ENCODE data around the gene OLFML3.

Gene OLFML3

DNA sequence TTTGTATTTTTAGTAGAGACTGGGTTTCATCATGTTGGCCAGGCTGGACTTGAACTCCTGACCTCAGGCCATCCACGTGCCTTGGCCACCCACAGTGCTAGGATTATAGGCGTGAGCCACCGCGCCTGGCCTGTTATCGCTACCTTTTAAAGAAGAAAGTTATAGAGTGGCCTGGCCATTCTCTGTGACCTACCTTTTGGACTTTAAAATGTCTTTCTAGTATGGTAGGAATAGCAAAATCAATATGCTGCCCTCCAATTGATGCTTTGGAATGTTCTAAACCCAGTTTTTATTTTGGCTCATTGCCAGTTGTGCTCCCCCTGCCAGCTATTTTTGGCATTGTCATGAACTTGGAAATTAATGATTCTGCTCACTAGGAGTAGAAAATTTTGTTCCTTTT is 30.3 kb upstream of the OLFML3 start:
- no peak for DNase-seq

DNA sequence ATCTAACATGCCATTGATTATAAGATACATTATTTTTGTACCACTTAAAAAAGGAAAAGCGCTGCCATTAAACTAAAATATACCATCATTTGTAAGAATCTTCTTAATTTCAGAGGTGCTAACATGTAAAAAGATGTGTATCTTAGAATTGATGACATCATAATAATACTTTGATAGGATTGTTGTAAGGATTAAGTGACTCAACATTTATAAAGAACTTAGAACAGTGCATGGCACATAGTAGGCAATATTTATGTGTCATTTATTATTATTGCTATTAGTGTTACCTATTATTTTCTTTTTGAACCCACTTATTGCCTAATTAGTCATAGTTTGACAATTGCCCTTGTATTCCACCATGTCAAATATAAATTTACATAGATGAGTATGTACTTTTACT is 28.4 kb upstream of the OLFML3 start:
- DNase-seq, result no peak

DNA sequence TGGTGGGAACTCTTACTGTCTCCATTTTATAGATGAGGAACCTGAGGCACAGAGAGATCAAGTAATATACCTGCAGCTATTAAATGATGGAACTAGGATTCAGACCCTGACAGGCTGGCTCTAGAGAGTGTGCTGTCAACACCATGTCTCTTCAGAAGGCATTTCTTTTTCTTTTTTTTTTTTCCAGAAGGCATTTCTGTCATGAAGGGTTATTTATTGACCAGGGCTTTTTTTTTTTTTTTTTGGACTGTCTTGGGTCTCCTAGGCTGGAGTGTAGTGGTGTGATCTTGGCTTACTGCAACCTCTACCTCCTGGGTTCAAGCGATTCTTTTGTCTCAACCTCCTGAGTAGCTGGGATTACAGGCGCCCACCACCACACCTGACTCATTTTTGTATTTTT is 27.6 kb upstream of the OLFML3 start:
- no peak for DNase-seq

DNA sequence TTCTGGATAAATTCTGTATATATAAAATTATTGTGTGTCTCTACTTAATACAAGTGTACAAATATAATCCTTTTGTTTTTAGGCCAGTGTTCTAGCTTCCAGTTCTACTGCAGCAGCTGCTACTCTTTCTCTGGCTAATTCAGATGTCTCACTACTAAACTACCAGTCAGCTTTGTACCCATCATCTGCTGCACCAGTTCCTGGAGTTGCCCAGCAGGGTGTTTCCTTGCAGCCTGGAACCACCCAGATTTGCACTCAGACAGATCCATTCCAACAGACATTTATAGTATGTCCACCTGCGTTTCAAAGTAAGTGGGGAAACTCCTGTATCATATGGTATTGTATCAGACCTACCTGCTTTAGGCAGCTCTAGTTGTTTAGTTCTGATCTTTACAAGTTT is 21.3 kb upstream of the OLFML3 start:
- DNase-seq, result no peak

DNA sequence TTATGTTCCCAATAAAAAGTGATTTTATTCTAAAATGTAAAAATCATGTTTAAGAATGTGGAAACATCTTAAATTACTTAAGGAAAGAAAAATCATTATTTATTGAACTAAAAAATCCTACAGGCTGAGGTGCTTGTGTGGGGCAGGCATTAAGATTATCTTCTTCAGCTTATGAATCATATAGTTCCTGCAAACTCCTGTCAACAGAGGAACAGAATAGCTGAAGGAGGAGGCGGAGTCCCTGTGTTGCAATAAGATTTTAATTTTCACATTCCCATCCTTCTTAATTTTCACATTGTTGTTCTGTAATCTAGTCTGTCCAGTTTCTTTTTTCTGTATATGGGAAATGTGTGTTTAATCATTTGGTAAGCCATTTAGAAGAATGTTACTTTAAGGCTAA is 20.6 kb upstream of the OLFML3 start:
- no peak for DNase-seq

DNA sequence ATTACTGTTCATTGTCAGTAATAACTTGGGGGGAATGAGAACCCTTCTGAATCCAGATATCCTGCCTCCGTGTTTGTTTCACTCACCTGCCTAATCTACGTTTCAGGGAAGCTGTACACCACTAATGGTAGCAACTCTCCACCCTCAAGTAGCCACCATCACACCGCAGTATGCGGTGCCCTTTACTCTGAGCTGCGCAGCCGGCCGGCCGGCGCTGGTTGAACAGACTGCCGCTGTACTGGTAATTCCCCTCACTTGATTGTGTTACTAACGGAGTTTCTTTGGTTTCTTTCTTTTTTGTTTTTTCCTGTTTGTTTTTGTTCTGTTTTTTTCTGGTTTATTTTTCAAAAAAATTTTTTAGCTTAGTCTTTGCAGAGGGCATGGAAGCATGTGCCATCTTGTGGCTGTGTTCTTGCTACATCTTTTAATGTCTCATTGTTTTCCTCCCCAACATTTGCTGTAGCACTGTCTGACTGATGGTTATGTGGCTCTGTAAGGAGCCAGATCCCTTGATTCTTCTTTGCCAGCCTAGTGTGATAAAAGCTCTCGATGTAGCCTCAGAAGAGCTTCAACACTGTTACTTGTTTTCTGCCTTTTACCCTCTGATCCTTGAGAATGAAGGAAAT is 15.9 kb upstream of the OLFML3 start:
- no peak for DNase-seq

DNA sequence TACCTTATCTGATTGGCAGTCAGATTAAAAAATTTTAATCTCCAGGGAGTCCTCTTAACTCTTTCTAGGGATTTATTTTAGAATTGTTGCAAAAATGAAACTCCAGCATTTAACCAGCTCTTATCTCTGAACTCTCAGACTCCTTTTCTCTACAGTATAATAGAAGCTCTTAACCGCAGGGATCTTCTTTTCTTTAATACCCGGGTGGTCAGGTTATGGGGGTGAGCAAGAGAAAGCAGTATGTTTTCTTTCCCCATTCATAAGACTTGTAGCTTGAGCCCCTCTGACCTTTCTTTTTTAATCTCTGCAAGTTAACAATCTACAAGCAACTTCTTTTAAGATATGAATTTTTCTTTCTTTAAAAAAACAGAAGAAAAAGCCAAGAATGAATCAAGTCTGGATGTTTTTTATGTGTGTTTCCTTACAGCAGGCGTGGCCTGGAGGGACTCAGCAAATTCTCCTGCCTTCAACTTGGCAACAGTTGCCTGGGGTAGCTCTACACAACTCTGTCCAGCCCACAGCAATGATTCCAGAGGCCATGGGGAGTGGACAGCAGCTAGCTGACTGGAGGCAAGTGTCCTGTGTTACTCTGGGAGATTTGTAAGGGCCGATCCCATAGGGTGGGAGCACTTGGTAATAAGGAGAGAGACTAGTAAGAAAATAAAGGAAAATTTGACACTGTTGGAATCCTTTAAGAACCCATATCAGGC is 13.4 kb upstream of the OLFML3 start:
- DNase-seq, result no peak

DNA sequence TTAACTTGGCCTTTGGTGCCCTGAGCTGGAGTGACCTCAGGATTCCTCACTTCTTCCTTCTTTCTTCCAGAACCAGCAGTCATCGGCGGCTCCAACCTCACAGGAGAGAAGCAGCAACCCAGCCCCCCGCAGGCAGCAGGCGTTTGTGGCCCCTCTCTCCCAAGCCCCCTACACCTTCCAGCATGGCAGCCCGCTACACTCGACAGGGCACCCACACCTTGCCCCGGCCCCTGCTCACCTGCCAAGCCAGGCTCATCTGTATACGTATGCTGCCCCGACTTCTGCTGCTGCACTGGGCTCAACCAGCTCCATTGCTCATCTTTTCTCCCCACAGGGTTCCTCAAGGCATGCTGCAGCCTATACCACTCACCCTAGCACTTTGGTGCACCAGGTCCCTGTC is 6.3 kb upstream of the OLFML3 start:
- no peak for DNase-seq

DNA sequence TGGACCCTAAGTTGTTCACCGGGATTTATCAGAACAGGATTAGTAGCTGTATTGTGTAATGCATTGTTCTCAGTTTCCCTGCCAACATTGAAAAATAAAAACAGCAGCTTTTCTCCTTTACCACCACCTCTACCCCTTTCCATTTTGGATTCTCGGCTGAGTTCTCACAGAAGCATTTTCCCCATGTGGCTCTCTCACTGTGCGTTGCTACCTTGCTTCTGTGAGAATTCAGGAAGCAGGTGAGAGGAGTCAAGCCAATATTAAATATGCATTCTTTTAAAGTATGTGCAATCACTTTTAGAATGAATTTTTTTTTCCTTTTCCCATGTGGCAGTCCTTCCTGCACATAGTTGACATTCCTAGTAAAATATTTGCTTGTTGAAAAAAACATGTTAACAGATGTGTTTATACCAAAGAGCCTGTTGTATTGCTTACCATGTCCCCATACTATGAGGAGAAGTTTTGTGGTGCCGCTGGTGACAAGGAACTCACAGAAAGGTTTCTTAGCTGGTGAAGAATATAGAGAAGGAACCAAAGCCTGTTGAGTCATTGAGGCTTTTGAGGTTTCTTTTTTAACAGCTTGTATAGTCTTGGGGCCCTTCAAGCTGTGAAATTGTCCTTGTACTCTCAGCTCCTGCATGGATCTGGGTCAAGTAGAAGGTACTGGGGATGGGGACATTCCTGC is 3.9 kb upstream of the OLFML3 start:
- no peak for DNase-seq

DNA sequence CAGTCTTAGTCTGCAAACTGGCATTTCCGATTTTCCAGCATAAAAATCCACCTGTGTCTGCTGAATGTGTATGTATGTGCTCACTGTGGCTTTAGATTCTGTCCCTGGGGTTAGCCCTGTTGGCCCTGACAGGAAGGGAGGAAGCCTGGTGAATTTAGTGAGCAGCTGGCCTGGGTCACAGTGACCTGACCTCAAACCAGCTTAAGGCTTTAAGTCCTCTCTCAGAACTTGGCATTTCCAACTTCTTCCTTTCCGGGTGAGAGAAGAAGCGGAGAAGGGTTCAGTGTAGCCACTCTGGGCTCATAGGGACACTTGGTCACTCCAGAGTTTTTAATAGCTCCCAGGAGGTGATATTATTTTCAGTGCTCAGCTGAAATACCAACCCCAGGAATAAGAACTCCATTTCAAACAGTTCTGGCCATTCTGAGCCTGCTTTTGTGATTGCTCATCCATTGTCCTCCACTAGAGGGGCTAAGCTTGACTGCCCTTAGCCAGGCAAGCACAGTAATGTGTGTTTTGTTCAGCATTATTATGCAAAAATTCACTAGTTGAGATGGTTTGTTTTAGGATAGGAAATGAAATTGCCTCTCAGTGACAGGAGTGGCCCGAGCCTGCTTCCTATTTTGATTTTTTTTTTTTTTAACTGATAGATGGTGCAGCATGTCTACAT is 2.5 kb upstream of the OLFML3 start:
- DNase-seq, result peak in 2 of 3 experiments; percentile 4 to 13

DNA sequence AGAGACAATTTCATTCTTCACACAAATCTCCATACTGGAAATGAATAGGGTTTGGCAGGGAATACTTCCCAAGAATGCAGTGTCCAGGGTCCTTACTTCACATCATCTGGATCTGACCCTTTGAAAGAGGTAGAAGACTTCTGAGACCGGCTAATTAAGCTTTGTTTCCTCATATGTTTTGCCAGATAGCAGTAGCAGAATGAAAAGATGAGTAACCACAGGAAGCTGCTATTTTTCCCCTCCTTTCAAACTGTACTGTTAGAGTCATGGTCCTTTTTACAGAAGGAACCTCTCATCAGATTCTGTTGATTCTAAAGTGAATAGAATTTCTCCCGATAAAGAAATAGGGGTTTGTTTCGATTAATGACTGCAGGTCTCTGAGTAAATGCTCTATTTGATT is 1.4 kb upstream of the OLFML3 start:
- no peak for DNase-seq

DNA sequence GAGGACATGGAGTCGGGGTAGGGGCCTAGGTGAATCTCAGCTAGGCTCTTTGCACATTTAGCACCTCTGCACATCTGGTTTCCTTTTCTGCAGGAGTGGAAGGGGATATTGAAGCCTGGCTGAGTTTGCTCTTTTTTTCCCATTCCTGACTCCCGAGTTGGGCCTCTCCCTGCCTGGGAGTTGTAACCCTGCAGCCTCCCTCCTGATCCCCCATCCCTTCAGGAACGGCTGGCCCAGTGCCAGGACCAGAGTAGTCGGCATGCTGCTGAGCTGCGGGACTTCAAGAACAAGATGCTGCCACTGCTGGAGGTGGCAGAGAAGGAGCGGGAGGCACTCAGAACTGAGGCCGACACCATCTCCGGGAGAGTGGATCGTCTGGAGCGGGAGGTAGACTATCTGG is 836 bp downstream of the OLFML3 start:
- DNase-seq, result peak in 1 of 3 experiments; percentile 17

DNA sequence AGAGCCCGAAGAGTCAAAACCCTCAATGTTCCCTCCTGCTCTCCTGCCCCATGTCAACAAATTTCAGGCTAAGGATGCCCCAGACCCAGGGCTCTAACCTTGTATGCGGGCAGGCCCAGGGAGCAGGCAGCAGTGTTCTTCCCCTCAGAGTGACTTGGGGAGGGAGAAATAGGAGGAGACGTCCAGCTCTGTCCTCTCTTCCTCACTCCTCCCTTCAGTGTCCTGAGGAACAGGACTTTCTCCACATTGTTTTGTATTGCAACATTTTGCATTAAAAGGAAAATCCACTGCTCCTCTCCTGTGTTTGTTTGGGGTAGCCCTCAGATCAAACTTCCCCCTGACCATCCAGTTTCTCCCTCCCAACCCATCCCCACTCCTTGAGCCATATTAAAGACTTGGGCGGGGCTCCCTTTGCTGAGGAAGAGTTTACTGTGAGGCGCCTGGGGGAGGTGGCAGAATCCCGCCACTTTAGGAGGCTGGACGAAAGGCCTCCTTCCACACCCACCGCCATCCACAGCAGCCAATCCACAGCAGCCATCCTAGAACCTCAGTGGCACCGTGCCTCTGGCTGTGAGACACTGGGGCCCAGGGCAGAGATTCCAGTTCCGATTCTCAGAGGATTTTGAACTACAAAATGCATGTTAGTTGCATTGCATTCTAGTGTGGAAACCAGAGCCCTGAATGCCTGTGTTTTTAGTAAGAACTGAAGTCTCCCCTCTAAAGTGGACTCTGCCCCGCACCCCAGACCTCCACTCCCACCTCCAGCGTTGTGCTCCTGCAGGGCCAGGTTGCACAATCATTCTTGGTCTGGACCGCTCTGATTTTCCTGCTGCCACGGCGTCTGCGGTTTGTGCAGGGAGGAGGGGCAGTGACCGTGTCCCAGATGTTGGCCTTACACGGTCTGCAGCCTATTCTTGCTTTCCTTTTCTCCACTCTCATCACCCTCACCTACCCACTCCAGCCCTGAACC is 3.0 kb downstream of the OLFML3 start:
- DNase-seq, result no peak

DNA sequence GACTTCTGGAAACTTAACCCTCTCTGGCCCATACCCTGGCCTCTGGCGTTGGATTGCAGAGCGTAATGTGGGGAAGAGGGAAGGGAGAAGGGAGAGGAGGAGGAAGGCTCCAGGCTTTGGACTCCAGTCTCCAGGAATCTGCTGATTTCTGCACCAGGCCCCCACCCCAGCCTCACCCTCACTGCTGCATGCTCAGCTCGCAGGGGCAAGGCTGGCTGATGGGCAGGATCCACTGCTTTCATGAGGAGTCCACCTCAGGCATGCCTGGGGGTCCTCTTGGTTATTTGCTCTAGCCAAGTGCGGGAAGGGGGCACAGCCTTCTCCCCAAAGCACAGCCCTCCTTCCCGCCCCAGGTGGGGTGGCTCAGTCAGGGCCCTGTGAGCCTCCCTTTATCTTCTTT is 3.7 kb downstream of the OLFML3 start:
- no peak for DNase-seq

DNA sequence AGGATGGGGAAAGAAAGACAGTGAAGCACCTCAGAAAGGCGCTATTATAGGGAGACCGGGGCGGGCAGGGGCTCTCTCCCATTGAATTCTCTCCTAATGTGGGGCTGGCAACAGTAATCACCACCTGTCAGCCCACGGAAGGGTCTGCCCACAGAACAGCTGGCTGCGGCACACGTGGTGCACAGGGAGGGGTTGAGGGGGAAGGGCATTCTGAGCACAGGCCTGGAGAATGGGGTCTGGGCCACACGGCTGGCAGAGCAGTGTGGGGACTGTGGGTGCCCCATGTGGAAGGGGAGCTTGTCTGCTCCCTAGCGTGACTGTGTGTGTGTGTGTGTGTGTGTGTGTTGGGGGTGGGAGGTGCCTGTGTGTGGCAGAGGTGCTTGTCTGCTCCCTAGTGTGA is 4.1 kb downstream of the OLFML3 start:
- DNase-seq, result peak in 1 of 3 experiments; percentile 11

DNA sequence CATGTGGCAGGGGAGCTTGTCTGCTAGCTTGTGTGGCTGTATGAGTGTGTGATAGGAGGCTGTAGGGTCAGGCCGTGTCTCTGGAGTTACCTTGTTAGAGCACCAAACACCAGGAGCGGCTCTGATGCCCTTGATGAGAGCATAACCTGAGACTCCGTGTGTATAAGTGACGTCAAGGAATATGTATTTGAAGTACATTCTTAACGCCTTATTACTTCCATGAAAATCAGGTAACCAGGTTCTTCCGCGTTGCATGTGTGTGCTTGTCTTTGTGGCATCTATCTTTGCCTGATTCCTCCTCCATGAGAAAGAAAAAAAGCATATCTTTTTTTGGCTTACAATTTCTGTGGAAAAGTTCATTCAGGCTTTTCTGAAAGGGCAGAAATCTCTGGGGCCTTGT is 4.6 kb downstream of the OLFML3 start:
- DNase-seq, result no peak

DNA sequence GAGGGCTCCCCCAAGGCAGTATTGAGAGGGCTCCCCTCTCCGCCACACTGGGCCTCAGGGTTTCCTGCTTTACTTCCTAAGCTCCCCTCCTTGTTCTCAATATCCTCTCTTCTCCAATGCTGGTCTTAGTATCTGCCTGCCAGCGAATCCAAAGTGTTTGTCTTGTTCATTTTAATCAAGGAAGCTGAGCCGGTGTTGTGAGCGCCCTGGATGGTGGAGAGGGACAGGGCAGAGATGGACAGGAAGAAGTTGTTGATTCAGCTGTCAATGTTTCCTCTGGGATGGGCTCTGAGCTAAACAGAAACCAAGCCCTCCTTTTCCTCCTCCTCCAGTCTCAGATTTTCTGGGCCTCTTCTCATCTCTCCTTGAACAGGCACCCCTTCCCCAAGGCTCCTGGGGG is 5.4 kb downstream of the OLFML3 start:
- DNase-seq, result no peak

DNA sequence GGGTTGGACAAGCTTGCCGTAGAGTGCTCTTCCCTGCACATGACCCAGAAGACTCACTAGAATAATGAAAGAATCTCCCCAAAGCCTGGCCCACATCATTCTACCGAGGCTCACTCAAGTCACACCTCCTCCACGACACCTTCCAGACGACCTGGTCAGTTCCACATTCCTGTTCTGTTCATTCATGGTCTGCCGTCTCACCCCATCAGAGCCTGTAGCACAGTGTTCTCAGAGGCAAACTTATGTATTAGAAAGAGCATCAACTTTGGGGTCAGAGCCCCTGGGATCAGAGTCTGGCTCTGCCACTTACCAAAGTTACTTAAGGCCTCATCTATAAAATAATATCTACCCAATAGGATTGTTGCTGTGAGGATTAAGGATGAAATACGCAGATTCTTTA is 7.5 kb downstream of the OLFML3 start:
- no peak for DNase-seq

DNA sequence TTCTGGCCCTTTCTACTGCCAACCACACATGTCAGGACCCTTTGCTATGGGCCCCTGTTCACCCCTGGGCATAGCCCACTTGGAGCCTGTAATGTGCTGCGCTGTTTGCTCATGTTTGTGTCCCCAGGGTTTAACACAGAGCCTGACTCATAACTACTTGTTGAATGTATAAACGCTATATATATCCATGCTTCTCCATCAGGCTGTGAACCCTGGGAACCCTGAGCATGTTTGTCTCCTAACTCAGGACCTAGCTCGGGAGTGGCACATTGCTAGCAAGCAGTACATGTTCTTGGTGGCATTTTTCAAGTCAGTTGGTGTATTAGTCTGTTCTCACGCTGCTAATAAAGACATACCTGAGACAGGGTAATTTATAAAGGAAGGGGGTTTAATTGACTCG is 8.0 kb downstream of the OLFML3 start:
- DNase-seq, result no peak

DNA sequence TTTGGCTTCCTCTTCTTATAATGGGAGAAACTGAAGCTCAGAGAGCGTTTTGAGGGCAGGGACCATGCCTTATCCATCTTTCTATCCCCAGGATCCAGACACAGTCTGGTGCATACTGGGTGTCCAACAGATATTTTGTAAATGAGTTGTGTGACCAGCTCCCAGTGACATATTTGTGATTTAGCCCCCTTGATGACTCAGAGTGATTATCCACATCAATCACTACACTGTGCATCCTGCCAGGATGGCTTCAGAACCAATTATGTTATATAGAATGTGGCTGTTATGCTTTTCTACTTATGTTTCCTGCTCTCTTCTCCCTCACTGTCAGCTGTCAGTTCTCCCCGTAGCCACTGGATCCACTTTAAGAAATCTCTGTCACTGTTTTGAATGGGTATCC is 11.3 kb downstream of the OLFML3 start:
- DNase-seq, result no peak

DNA sequence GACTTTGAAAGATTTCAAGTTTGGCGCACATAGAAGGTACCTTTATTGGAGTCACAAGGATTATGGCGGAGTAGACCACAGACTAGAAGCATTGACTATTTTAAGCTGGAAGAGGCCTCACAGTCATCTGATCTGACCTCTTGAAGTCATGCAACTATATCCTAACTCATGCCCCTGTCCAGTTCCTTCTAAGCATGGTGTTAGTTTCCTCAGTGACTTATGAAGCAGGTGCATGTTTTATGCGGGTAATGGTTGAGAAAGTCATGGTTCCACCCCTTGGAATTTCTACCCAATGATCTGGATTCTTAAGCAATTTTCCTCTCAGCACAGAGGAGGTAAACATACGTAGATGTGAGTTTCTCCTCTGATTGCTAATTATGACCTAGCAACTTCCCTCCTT is 11.7 kb downstream of the OLFML3 start:
- DNase-seq, result no peak

DNA sequence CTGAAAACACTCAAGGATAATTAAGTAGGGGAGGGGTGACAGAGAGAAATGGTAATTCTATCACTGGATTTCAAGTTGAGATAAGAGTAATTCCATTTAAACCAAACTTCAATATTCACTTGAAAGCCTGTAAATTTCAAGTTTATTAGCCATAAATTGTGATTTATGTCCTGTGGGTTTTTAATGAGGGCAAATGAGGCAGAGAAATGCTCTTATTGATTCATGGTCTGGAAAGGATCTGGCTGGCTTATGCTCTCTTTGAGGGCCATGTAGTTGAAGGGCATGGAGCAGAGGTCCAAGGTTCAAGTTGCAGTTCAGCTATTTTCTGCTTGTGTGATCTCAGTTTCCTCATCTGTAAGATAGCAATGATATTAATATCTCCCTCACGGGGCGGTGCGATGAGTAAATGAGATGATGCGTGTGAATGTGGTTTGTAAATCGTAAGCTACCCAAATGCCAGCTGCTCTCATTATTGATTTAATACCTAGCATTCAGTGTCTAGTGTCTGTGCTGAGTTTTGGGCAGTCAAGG is 12.3 kb downstream of the OLFML3 start:
- DNase-seq, result no peak
